SU-DHL-6 (cell line): ENCODE measurements around the gene SAXO1.

Experiments used
- EZH2phosphoT487 ChIP-seq: fragments of 200-600 bp; sonication (generic), shearing (Covaris generic); conservative IDR thresholded peaks from 2 replicates; pipeline ENCODE4 v1.6.1; 2018; ENCODE audit warnings: mild to moderate bottlenecking, antibody characterized with exemption, low read length, moderate library complexity, mixed read lengths
- TF ChIP-seq, protein P1 (sequence below): fragments of 200-600 bp; sonication (generic); IDR thresholded peaks from one replicate; pipeline ENCODE4 v1.5.1; 2017; ENCODE audit warnings: antibody characterized with exemption, mild to moderate bottlenecking, low read length, moderate library complexity; ENCODE audit not compliant: insufficient read depth, poor library complexity, severe bottlenecking

DNA sequence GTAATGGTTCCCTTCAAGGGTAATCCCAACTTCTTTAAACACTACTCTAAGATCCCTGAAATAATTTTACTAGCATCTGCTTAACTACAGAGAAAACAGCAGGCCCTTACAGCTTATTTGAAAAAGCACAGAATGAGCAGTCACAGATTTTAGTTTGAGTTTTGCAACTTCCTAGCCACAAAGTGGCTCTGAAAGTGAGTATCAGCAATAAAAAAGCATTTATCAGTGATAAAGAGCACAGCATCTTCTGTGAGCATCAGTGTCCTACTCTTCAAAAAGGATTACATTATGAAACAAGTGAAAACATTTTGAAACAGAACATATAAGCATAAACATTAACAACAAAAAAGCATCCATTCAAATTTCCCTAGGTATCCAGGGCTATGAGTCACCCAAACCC, 45.0 kb downstream of the SAXO1 start:
- TF ChIP-seq, protein P1, sequence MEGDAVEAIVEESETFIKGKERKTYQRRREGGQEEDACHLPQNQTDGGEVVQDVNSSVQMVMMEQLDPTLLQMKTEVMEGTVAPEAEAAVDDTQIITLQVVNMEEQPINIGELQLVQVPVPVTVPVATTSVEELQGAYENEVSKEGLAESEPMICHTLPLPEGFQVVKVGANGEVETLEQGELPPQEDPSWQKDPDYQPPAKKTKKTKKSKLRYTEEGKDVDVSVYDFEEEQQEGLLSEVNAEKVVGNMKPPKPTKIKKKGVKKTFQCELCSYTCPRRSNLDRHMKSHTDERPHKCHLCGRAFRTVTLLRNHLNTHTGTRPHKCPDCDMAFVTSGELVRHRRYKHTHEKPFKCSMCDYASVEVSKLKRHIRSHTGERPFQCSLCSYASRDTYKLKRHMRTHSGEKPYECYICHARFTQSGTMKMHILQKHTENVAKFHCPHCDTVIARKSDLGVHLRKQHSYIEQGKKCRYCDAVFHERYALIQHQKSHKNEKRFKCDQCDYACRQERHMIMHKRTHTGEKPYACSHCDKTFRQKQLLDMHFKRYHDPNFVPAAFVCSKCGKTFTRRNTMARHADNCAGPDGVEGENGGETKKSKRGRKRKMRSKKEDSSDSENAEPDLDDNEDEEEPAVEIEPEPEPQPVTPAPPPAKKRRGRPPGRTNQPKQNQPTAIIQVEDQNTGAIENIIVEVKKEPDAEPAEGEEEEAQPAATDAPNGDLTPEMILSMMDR = no peak
- TF ChIP-seq EZH2phosphoT487 = no peak
